ENCODE measurements around the gene FECH. TPM values are rescaled to one million over a fixed set of nuclear protein-coding genes. Genes with fewer than 3 reads are reported as not detected.
A peak's percentile ranks its signal among the peaks of the same experiment; 100 is the strongest.

FECH gene
- total and polyA plus RNA-seq, 9 of the 15 experiments (the other 6 are each of a cell fraction or from before 2014, with no cell fraction given), result 19.8 to 170 (median 56.8) TPM

DNA sequence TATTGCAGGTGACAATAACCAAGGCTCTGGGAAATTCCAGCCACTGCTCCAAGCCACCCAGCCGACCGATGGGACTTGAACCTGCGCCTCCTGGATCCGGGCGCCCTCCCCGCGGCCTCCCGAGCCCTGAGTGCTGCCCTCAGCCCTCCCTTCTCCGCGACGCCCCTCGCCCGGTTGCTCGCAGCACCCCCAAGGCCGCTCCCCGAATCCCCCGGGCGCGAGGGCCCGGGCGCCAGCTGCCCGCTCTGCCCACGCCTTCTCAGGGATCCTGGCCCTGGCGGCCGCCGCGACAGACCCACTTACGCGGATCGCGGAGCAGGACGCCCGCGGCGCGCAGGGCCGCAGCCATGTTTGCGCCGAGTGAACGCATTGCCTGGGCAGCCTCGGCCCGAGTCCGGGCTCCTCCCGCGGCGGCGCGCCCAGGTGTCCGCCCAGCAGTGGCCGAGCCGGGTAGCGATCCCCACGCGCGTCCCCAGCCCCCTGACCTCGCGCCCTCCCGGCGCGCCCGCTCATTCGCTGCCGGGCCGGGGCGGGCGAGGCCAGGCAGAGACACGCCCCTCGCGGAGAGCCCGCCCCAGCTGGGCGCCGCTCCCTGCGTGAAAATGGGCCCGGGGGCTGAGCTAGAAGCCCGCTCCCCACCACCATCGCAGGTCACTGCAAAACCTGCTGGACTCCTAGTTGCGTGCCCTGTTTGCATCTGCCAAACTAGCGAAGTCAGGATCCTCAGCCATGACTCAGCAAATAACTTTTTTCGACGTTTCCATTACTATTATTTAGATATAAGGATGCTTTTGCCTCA is at the start of gene FECH (continued):
- TF ChIP-seq, protein P1, sequence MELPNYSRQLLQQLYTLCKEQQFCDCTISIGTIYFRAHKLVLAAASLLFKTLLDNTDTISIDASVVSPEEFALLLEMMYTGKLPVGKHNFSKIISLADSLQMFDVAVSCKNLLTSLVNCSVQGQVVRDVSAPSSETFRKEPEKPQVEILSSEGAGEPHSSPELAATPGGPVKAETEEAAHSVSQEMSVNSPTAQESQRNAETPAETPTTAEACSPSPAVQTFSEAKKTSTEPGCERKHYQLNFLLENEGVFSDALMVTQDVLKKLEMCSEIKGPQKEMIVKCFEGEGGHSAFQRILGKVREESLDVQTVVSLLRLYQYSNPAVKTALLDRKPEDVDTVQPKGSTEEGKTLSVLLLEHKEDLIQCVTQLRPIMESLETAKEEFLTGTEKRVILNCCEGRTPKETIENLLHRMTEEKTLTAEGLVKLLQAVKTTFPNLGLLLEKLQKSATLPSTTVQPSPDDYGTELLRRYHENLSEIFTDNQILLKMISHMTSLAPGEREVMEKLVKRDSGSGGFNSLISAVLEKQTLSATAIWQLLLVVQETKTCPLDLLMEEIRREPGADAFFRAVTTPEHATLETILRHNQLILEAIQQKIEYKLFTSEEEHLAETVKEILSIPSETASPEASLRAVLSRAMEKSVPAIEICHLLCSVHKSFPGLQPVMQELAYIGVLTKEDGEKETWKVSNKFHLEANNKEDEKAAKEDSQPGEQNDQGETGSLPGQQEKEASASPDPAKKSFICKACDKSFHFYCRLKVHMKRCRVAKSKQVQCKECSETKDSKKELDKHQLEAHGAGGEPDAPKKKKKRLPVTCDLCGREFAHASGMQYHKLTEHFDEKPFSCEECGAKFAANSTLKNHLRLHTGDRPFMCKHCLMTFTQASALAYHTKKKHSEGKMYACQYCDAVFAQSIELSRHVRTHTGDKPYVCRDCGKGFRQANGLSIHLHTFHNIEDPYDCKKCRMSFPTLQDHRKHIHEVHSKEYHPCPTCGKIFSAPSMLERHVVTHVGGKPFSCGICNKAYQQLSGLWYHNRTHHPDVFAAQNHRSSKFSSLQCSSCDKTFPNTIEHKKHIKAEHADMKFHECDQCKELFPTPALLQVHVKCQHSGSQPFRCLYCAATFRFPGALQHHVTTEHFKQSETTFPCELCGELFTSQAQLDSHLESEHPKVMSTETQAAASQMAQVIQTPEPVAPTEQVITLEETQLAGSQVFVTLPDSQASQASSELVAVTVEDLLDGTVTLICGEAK (IDR thresholded peaks at IDR 0.05), result no peak
- TF ChIP-seq, protein P1 (CRISPR knock-in tag; IDR thresholded peaks at IDR 0.05), result no peak
- TF ChIP-seq PHF20 (IDR thresholded peaks at IDR 0.05; ENCODE audit: partially characterized antibody) (no peak), TAF1 (IDR thresholded peaks at IDR 0.05; ENCODE audit: control insufficient read depth, extremely low read depth, insufficient read depth, low read length, severe bottlenecking) (peak; percentile 61), MCM3 (IDR thresholded peaks at IDR 0.05) (no peak), MED1 (CRISPR knock-in tag; IDR thresholded peaks at IDR 0.05; ENCODE audit: borderline replicate concordance) (no peak), PML (IDR thresholded peaks at IDR 0.05; ENCODE audit: low read length) (no peak), SMAD4 (CRISPR knock-in tag; conservative IDR thresholded peaks at IDR 0.05) (peak; percentile 32; the same call in 1 of the 2 replicates), KDM4B (IDR thresholded peaks at IDR 0.05; ENCODE audit: borderline replicate concordance in 2 of 2, low read depth in 1 of 2) (no peak), DMBX1 (CRISPR knock-in tag; IDR thresholded peaks at IDR 0.05; ENCODE audit: borderline replicate concordance) (no peak)
- TF ChIP-seq, protein P2, sequence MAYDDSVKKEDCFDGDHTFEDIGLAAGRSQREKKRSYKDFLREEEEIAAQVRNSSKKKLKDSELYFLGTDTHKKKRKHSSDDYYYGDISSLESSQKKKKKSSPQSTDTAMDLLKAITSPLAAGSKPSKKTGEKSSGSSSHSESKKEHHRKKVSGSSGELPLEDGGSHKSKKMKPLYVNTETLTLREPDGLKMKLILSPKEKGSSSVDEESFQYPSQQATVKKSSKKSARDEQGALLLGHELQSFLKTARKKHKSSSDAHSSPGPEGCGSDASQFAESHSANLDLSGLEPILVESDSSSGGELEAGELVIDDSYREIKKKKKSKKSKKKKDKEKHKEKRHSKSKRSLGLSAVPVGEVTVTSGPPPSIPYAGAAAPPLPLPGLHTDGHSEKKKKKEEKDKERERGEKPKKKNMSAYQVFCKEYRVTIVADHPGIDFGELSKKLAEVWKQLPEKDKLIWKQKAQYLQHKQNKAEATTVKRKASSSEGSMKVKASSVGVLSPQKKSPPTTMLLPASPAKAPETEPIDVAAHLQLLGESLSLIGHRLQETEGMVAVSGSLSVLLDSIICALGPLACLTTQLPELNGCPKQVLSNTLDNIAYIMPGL (CRISPR knock-in tag; IDR thresholded peaks at IDR 0.05), result no peak
- TF ChIP-seq, protein P3, sequence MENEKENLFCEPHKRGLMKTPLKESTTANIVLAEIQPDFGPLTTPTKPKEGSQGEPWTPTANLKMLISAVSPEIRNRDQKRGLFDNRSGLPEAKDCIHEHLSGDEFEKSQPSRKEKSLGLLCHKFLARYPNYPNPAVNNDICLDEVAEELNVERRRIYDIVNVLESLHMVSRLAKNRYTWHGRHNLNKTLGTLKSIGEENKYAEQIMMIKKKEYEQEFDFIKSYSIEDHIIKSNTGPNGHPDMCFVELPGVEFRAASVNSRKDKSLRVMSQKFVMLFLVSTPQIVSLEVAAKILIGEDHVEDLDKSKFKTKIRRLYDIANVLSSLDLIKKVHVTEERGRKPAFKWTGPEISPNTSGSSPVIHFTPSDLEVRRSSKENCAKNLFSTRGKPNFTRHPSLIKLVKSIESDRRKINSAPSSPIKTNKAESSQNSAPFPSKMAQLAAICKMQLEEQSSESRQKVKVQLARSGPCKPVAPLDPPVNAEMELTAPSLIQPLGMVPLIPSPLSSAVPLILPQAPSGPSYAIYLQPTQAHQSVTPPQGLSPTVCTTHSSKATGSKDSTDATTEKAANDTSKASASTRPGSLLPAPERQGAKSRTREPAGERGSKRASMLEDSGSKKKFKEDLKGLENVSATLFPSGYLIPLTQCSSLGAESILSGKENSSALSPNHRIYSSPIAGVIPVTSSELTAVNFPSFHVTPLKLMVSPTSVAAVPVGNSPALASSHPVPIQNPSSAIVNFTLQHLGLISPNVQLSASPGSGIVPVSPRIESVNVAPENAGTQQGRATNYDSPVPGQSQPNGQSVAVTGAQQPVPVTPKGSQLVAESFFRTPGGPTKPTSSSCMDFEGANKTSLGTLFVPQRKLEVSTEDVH (IDR thresholded peaks at IDR 0.05; ENCODE audit: low read depth, partially characterized antibody), result no peak
